Neural cell (in vitro differentiated cells): Measurements from ENCODE around the gene PLA1A. TPM values are rescaled to one million over a fixed set of nuclear protein-coding genes. Genes with fewer than 3 reads are reported as not detected.

Source experiments
- H2AFZ ChIP-seq: fragments of 200-600, 300-800 bp; sonication (generic), shearing (Covaris generic); 2 replicates; pipeline ENCODE4 v1.6.0; 2014; ENCODE audit warnings: low read depth, mild to moderate bottlenecking, antibody characterized with exemption, low read length, moderate library complexity
- H3F3A ChIP-seq: fragments of 200-600 bp; shearing (Covaris generic); 2 replicates; pipeline ENCODE4 v1.6.1; 2016; ENCODE audit warnings: mild to moderate bottlenecking, moderate library complexity, mixed read lengths, antibody characterized with exemption, low read length; ENCODE audit not compliant: insufficient read depth, poor library complexity, severe bottlenecking
- H3K27ac ChIP-seq: fragments of 200-600, 300-800 bp; sonication (generic), shearing (Covaris generic); 2 replicates; pipeline ENCODE4 v1.5.1; 2014; ENCODE audit warnings: mild to moderate bottlenecking, low read length, moderate library complexity
- H3K27me3 ChIP-seq: fragments of 300-800, 200-600 bp; sonication (generic), shearing (Covaris generic); 2 replicates; pipeline ENCODE4 v1.6.0; 2014; ENCODE audit warnings: mild to moderate bottlenecking, low read depth, low read length, moderate library complexity; ENCODE audit not compliant: insufficient read depth
- H3K36me3 ChIP-seq: fragments of 300-800, 200-600 bp; sonication (generic), shearing (Covaris generic); 2 replicates; pipeline ENCODE4 v1.5.1; 2014; ENCODE audit warnings: mild to moderate bottlenecking, antibody characterized with exemption, low read length, moderate library complexity; ENCODE audit not compliant: insufficient read depth
- H3K4me2 ChIP-seq: fragments of 300-800, 200-600 bp; sonication (generic), shearing (Covaris generic); 2 replicates; pipeline ENCODE4 v1.6.0; 2014; ENCODE audit warnings: mild to moderate bottlenecking, low read length
- H3K4me3 ChIP-seq: fragments of 300-800, 200-600 bp; sonication (generic), shearing (Covaris generic); 2 replicates; pipeline ENCODE4 v1.5.1; 2014; ENCODE audit warnings: mild to moderate bottlenecking, low read length, moderate library complexity
- H3K79me2 ChIP-seq: fragments of 200-600 bp; shearing (Covaris generic); replicated peaks from 2 replicates; pipeline ENCODE4 v1.6.0; 2014; ENCODE audit warnings: mild to moderate bottlenecking, low read length, moderate library complexity; ENCODE audit not compliant: insufficient read depth
- H3K9ac ChIP-seq: fragments of 300-800, 200-600 bp; sonication (generic), shearing (Covaris generic); 2 replicates; pipeline ENCODE4 v1.6.1; 2016; ENCODE audit warnings: mild to moderate bottlenecking, low read length, mixed read lengths
- H3K9me2 ChIP-seq: fragments of 200-600 bp; shearing (Covaris generic); 2 replicates; pipeline ENCODE4 v1.6.1; 2016; ENCODE audit warnings: mild to moderate bottlenecking, low read length, mixed read lengths; ENCODE audit not compliant: insufficient read depth
- H3K9me3 ChIP-seq: fragments of 200-600, 300-800 bp; sonication (generic), shearing (Covaris generic); 2 replicates; pipeline ENCODE4 v1.6.1; 2016; ENCODE audit warnings: mild to moderate bottlenecking, mixed run types, low read length, moderate library complexity, mixed read lengths
- H4K20me1 ChIP-seq: fragments of 200-600 bp; shearing (Covaris generic); 2 replicates; pipeline ENCODE4 v1.6.1; 2016; ENCODE audit warnings: mild to moderate bottlenecking, mixed run types; ENCODE audit not compliant: insufficient read depth
- EP300 ChIP-seq: fragments of 450-650 bp; conservative IDR thresholded peaks from 2 replicates; pipeline ENCODE4 v1.6.1; 2014; ENCODE audit warnings: antibody characterized with exemption, mild to moderate bottlenecking, moderate library complexity; ENCODE audit not compliant: poor library complexity, severe bottlenecking
- EZH2 ChIP-seq: fragments of 200-600, 300-800 bp; shearing (Covaris generic), sonication (generic); IDR thresholded peaks from 2 replicates; pipeline ENCODE4 v1.6.1; 2014; ENCODE audit warnings: antibody characterized with exemption, low read length, borderline replicate concordance, mild to moderate bottlenecking; ENCODE audit not compliant: insufficient read depth, poor library complexity, severe bottlenecking
- MXI1 ChIP-seq: fragments of 450-650 bp; conservative IDR thresholded peaks from 2 replicates; pipeline ENCODE4 v1.6.1; 2014; ENCODE audit warnings: antibody characterized with exemption, mild to moderate bottlenecking; ENCODE audit not compliant: poor library complexity, severe bottlenecking
- POLR2AphosphoS5 ChIP-seq: IDR thresholded peaks from 2 replicates; pipeline ENCODE4 v1.6.1; 2012
- RAD21 ChIP-seq: fragments of 450-650 bp; conservative IDR thresholded peaks from 2 replicates; pipeline ENCODE4 v1.6.1; 2014; ENCODE audit warnings: antibody characterized with exemption, mild to moderate bottlenecking, moderate library complexity
- REST ChIP-seq: IDR thresholded peaks from 2 replicates; pipeline ENCODE4 v1.6.1; 2012; ENCODE audit warnings: borderline replicate concordance
- SMC3 ChIP-seq: fragments of 450-650 bp; conservative IDR thresholded peaks from 2 replicates; pipeline ENCODE4 v1.6.1; 2014; ENCODE audit warnings: antibody characterized with exemption, mild to moderate bottlenecking, moderate library complexity; ENCODE audit not compliant: poor library complexity
- TAF1 ChIP-seq: IDR thresholded peaks from 2 replicates; pipeline ENCODE4 v1.6.1; 2012; ENCODE audit warnings: low read depth
- polyA plus RNA-seq: library from polyadenylated mRNA; depleted of rRNA; stranded (reverse); fragments of >200 nt; gene quantifications from 2 replicates; pipeline ENCODE4 v1.2.3, GENCODE V29; 2014
- TF ChIP-seq, protein P1 (sequence below): fragments of 450-650 bp; IDR thresholded peaks from 2 replicates; pipeline ENCODE4 v1.5.1; 2014; ENCODE audit warnings: antibody characterized with exemption, mild to moderate bottlenecking, moderate library complexity; ENCODE audit not compliant: poor library complexity, severe bottlenecking

PLA1A gene
- polyA plus RNA-seq, 1 donor from 2014 or later: not detected

DNA sequence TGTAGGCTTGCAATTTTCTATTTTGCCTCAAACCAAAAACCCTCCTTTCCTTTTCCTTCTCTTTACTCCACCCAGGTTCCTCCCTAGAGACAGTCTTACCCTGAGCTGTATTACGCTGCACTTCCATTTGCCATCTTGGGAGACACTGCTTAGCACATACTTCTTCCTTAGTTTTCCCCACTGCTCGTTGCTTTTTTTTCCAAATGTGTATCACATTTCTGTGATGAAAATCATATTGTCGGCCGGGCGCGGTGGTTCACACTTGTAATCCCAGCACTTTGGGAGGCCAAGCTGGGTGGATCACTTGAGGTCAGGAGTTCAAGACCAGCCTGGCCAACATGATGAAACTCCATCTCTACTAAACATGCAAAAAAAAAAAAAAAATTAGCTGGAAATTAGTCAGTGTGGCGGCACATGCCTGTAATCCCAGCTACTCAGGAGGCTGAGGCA lies 33.2 kb downstream of the PLA1A start:
- TF ChIP-seq RAD21 (no peak), REST (no peak), TAF1 (no peak), POLR2AphosphoS5 (no peak), SMC3 (no peak), EP300 (no peak), MXI1 (no peak), EZH2 (no peak)
- TF ChIP-seq, protein P1, sequence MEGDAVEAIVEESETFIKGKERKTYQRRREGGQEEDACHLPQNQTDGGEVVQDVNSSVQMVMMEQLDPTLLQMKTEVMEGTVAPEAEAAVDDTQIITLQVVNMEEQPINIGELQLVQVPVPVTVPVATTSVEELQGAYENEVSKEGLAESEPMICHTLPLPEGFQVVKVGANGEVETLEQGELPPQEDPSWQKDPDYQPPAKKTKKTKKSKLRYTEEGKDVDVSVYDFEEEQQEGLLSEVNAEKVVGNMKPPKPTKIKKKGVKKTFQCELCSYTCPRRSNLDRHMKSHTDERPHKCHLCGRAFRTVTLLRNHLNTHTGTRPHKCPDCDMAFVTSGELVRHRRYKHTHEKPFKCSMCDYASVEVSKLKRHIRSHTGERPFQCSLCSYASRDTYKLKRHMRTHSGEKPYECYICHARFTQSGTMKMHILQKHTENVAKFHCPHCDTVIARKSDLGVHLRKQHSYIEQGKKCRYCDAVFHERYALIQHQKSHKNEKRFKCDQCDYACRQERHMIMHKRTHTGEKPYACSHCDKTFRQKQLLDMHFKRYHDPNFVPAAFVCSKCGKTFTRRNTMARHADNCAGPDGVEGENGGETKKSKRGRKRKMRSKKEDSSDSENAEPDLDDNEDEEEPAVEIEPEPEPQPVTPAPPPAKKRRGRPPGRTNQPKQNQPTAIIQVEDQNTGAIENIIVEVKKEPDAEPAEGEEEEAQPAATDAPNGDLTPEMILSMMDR: no peak

DNA sequence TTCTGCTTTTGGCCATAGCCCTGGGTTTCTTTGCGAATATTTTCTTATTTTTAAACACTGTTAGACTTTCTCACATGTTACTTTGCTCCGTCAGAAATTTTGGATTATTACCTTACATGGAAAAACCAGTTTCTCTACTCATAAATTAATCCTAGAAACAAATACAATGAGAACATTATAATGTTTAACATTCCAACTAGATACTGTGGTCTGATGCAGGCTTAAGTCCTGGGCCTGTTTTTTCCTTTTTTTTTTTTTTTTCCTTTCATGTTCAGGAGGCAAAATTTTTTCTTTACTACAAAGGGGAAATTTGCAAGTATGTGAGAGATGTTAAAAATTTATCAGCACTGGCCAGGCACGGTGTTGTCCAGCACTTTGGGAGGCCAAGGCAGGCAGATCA lies 33.8 kb downstream of the PLA1A start:
- no peaks in the 10 kb centered on the region for H3K79me2 ChIP-seq
- H3K36me3 ChIP-seq: no peaks in the 10 kb centered on the region
- H3K9me3 ChIP-seq: no peaks in the 10 kb centered on the region
- H3K27ac ChIP-seq: no peak overlapping the region
- H3K4me2 ChIP-seq: no peak overlapping the region
- no peak overlapping the region for H3K4me3 ChIP-seq
- no peaks in the 10 kb centered on the region for H3K9me2 ChIP-seq
- H2AFZ ChIP-seq: no peak overlapping the region
- no peak for TF ChIP-seq POLR2AphosphoS5
- no peak for TF ChIP-seq RAD21
- no peak for TF ChIP-seq EZH2
- no peak for TF ChIP-seq MXI1
- no peak for TF ChIP-seq REST
- TF ChIP-seq TAF1: no peak
- no peak for TF ChIP-seq SMC3
- no peak for TF ChIP-seq EP300
- TF ChIP-seq, protein P1: no peak
- no peaks in the 10 kb centered on the region for H3K27me3 ChIP-seq
- H4K20me1 ChIP-seq: no peaks in the 10 kb centered on the region
- no peak overlapping the region for H3K9ac ChIP-seq
- no peaks in the 10 kb centered on the region for H3F3A ChIP-seq

More for the DNA sequence above, 33.2 kb downstream of the PLA1A start:
- Histone ChIP-seq H3K9me3 (no peaks in the 10 kb centered on the region), H3K79me2 (no peaks in the 10 kb centered on the region), H3K4me3 (no peak overlapping the region), H3K36me3 (no peaks in the 10 kb centered on the region), H3K27ac (no peak overlapping the region), H3K9ac (no peak overlapping the region), H2AFZ (no peak overlapping the region), H3K27me3 (no peaks in the 10 kb centered on the region), H3F3A (no peaks in the 10 kb centered on the region), H3K9me2 (no peaks in the 10 kb centered on the region), H3K4me2 (no peak overlapping the region), H4K20me1 (no peaks in the 10 kb centered on the region)
